GM12873 (cell line): ENCODE results near the gene CALML4.

Source experiments
- TF ChIP-seq, protein P1 (sequence below): IDR thresholded peaks from 2 replicates; pipeline ENCODE4 v1.5.1; 2012; ENCODE audit warnings: low read depth, mild to moderate bottlenecking, moderate library complexity, low read length, control low read depth; ENCODE audit not compliant: insufficient read depth; ENCODE audit errors: missing control alignments

CALML4 gene

DNA sequence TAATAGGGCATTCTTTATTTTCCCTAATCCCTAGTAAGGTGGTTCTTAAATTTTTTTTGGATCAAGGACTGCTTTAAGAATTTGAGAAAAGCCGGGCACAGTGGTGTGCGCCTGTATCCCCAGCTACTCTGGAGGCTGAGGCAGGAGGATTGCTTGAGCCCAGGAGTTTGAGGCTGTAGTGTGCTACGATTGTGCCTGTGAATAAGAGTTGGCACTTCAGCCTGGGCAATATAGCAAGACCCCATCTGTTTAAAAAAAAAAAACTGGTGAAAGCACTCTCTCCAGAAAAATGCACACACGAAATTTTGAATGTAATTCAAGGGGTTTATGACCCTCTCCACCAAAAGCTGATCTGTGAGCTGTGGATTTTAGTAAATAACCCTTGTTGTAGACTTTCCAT lies 32.0 kb downstream of the CALML4 start:
- TF ChIP-seq, protein P1, sequence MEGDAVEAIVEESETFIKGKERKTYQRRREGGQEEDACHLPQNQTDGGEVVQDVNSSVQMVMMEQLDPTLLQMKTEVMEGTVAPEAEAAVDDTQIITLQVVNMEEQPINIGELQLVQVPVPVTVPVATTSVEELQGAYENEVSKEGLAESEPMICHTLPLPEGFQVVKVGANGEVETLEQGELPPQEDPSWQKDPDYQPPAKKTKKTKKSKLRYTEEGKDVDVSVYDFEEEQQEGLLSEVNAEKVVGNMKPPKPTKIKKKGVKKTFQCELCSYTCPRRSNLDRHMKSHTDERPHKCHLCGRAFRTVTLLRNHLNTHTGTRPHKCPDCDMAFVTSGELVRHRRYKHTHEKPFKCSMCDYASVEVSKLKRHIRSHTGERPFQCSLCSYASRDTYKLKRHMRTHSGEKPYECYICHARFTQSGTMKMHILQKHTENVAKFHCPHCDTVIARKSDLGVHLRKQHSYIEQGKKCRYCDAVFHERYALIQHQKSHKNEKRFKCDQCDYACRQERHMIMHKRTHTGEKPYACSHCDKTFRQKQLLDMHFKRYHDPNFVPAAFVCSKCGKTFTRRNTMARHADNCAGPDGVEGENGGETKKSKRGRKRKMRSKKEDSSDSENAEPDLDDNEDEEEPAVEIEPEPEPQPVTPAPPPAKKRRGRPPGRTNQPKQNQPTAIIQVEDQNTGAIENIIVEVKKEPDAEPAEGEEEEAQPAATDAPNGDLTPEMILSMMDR, result no peak

DNA sequence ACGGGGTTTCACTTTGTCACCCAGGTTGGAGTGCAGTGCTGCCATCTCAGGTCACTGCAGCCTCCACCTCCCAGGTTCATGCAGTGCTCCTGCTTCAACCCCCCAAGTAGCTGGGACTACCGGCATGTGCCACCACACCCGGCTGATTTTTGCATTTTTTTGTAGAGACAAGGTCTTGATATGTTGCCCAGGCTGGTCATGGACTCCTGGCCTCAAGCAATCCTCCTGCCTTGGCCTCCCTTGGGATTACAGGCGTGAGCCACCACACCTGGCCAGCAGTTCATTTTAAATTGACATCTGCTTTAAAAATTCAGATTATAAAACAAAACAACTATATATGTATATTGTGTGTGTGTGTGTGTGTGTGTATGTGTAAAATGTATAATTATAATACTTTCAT lies 38.3 kb downstream of the CALML4 start:
- TF ChIP-seq, protein P1, result no peak

DNA sequence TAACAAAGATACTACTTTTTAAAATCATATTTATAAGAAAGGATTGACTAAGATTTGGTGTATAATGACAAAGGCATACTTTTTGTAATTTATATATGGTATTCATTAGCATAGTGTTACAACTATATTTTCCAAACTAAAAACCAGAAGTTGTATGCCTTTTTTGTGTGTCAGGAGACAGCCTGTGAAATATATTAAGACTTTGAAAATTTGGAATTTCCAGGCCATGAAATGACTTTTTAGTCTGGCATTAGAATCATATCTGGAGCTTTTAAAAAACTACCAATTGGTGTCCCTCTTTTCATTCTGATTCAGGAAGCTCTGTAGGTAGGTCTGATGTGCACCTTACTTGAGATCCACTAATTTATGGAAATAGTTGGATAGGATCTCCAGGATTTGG lies 41.9 kb downstream of the CALML4 start:
- TF ChIP-seq, protein P1, result no peak

DNA sequence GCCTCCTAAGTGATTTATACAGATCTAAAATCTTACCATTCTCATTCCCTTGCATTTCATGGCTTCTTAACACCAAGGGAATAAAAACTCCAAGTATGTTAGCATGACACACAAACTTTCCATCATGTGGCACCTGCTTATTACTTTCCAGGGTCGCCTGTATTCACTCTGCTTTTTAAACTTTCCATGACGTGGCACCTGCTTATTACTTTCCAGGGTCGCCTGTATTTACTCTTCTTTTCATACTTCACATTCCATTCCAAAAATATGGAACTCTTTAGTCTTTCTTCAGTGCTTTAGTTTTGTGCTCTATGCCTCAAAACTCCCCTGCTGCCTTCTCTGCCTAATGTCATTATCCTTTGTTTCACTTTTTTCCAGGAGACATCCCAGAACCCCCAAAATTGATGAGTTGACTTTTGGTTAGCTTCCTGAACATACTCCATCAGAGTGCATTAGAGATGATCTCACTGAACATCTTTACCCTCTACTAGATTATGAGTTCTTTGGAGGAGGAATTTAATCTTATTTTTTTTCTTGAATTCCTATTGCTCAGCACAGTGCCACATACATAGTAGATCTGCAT lies 47.0 kb downstream of the CALML4 start:
- TF ChIP-seq, protein P1, result no peak

DNA sequence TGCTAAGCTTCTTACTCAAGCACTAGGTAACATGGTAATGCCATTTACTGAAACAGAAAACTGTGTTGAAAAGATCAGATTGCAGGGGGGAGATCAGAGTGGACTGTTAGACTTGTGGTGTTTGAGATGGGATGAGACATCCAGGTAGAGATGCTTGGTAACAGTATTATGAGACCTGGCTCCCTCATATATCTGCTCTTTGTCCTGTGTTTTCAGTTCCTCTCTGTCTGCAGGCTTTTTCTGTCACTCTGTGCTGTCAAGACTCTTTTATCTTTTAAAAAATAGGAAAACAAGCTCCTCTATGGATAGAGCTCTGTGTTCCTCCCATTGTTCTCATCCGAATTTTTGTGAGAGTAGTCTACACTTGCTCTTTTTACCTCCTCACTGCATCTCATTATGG lies 48.1 kb downstream of the CALML4 start:
- TF ChIP-seq, protein P1, result no peak

DNA sequence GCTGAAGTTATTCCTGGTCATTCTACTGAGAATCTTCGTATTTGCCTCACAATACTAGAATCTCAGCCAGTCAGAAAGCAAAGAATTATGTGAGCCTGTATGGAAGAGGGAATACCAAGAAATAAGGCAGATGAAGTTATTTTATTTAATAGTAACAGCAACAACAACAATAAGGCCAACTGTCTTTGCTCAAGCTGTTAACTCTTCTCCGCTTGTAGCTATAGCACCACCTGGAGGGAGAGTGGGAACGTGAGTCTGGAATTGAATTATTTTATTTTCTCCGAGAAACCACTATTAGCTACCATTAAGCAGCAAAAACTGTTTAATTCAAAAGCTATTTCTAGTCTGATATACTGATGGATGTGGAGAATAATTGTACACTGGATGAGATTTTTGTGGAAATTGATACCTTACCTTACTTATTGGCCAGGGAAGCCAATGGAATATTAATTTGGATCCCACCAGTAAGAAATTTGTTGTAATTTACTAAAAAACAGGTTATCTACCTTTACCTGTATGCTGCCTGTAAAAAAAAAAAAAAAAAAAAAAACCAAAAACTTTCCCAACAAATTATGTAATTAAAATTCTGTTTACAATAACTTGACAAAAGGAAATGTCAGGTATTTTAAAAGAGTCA lies 50.1 kb downstream of the CALML4 start:
- TF ChIP-seq, protein P1, result peak; percentile 61

DNA sequence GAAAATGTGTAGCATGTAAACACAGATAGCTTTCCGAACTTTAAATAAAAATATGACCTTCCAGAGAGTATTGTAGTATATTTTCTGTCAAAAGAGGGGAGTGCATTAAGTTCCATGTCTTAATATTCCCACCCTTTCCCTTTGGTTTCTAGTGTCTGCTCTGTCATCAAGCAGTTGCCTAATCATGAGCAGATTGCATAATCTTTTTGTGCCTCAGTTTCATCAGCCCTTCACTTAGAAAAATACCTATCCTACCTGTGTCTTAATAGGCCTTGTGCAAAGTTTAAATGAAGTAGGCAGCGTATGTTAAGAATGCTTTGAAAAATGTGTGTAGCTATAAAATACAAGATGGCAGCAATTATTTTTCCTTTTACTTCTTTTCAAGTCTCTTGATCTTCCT lies 52.8 kb downstream of the CALML4 start:
- TF ChIP-seq, protein P1, result no peak
